Lower leg skin (tissue), 3 donors: ENCODE data around the gene GALM.

ENCODE experiments used
- CTCF ChIP-seq, 3 donors: fragments of 450-650 bp; IDR thresholded peaks; one replicate each; pipeline ENCODE4 v1.5.1; 2016; ENCODE audit warnings: antibody characterized with exemption in 3 of 3, mild to moderate bottlenecking in 3 of 3, moderate library complexity in 2 of 3
- POLR2A ChIP-seq, 2 donors: fragments of 450-650 bp; IDR thresholded peaks; one replicate each; pipeline ENCODE4 v1.6.1; 2016 to 2017; ENCODE audit warnings: antibody characterized with exemption in 2 of 2, mild to moderate bottlenecking in 1 of 2, moderate library complexity in 1 of 2

DNA sequence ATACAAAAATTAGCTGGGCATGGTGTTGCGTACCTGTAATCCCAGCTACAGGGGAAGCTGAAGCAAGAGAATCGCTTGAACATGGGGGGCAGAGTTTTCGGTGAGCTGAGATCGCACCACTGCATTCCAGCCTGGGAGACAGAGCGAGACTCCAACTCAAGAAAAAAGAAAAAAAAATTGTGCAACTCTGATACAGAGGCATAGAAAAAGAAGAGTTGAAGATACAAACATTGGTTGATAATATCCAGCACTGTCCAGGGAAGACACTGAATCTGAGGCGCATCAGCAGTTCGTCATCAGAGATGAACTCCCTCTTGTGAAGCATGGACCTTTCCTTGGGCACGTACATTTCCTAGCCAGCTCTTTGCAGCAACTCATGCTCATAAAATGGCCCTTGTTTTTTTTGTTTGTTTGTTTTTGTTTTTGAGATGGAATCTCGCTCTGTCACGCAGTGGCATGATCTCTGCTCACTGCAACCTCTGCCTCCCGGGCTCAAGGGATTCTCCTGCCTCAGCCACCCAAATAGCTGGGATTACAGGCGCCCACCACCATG is 16.7 kb upstream of the GALM start:
- TF ChIP-seq POLR2A (IDR thresholded peaks at IDR 0.05) = no peak
- no peak for TF ChIP-seq CTCF (IDR thresholded peaks at IDR 0.05)
